ENCODE results near the gene MAMSTR. TPM values are rescaled to one million over a fixed set of nuclear protein-coding genes. Genes with fewer than 3 reads are reported as not detected.
A peak's percentile ranks its signal among the peaks of the same experiment; 100 is the strongest.

The MAMSTR gene
- total and polyA plus RNA-seq, 9 donors: 1.3 to 17.1 (median 10.7) TPM

- intact Hi-C loops (cut with DNase I): loop anchor here in 2 of 4 donors (5.0 kb wide), 2 partner anchors 60 to 90 kb away; partner anchors contain the start of gene CA11 (in 1 of the 2)
- peak; percentile 63 to 84 (median 78) for DNase-seq
- H3K4me1 ChIP-seq (ENCODE audit: insufficient read depth): no peaks in the 10 kb centered on the region
- H3K4me3 ChIP-seq: no peak overlapping the region
- 37 to 50% (median 48%) methylated on average over 22 of the region's 22 CpGs for WGBS, 3 donors
- no peak for TF ChIP-seq CTCF (IDR thresholded peaks at IDR 0.05)
- TF ChIP-seq POLR2A (IDR thresholded peaks at IDR 0.05): no peak
- no peak for TF ChIP-seq EP300 (IDR thresholded peaks at IDR 0.05)
- H3K27ac ChIP-seq: no peak overlapping the region
- H3K36me3 ChIP-seq: no peaks in the 10 kb centered on the region
- no peaks in the 10 kb centered on the region for H3K9me3 ChIP-seq
- H3K27me3 ChIP-seq: no peaks in the 10 kb centered on the region
These were observed 18.0 kb upstream of the MAMSTR start for GRCh38 chr19:48737360-48737998.

- DNase-seq: no peak
- no peaks in the 10 kb centered on the region for H3K36me3 ChIP-seq
- H3K27me3 ChIP-seq: no peaks in the 10 kb centered on the region
- WGBS, 3 donors: 27 to 38% (median 32%) methylated on average over 38 of the region's 38 CpGs
- intact Hi-C loops (cut with DNase I): loop anchor here in 2 of 4 donors (5.0 kb wide), 2 partner anchors 58 to 88 kb away; partner anchors contain the start of gene CA11 (in 1 of the 2)
- TF ChIP-seq POLR2A (IDR thresholded peaks at IDR 0.05) (no peak), EP300 (IDR thresholded peaks at IDR 0.05) (no peak)
- no peaks in the 10 kb centered on the region for H3K9me3 ChIP-seq
- no peak overlapping the region for H3K27ac ChIP-seq
- no peaks in the 10 kb centered on the region for H3K4me1 ChIP-seq (ENCODE audit: insufficient read depth)
- no peak overlapping the region for H3K4me3 ChIP-seq
These were observed 15.6 kb upstream of the MAMSTR start for GRCh38 chr19:48735031-48735615.

- H3K4me1 ChIP-seq (ENCODE audit: insufficient read depth): no peaks in the 10 kb centered on the region
- DNase-seq: no peak
- no peak overlapping the region for H3K27ac ChIP-seq
- 93 to 96% (median 95%) methylated on average over 9 of the region's 9 CpGs for WGBS, 3 donors
- no peaks in the 10 kb centered on the region for H3K36me3 ChIP-seq
- no peaks in the 10 kb centered on the region for H3K27me3 ChIP-seq
- no peak for TF ChIP-seq CTCF (IDR thresholded peaks at IDR 0.05)
- no peak for TF ChIP-seq POLR2A (IDR thresholded peaks at IDR 0.05)
- TF ChIP-seq EP300 (IDR thresholded peaks at IDR 0.05): no peak
- intact Hi-C loops (cut with DNase I): loop anchor here in 2 of 4 donors (5.0 kb wide), 2 partner anchors 57 to 87 kb away; partner anchors contain the start of gene CA11 (in 1 of the 2)
- H3K4me3 ChIP-seq: no peak overlapping the region
- H3K9me3 ChIP-seq: no peaks in the 10 kb centered on the region
These were observed 15.1 kb upstream of the MAMSTR start for GRCh38 chr19:48734625-48735024.

GRCh38 chr19:48731452-48731851 is 11.9 kb upstream of the MAMSTR start:
- Histone ChIP-seq H3K27ac (no peak overlapping the region), H3K27me3 (no peaks in the 10 kb centered on the region), H3K9me3 (no peaks in the 10 kb centered on the region), H3K4me1 (ENCODE audit: insufficient read depth) (no peaks in the 10 kb centered on the region), H3K4me3 (no peak overlapping the region), H3K36me3 (no peaks in the 10 kb centered on the region)
- DNase-seq: no peak
- TF ChIP-seq POLR2A (IDR thresholded peaks at IDR 0.05) (no peak), CTCF (IDR thresholded peaks at IDR 0.05) (no peak), EP300 (IDR thresholded peaks at IDR 0.05) (no peak)
- intact Hi-C loops (cut with DNase I): no loop called here
- WGBS, 3 donors: 86 to 94% (median 89%) methylated on average over 4 of the region's 4 CpGs

Data from ovary (tissue), 9 donors.